Measurements from ENCODE around the gene WASHC2A.
A peak's percentile ranks its signal among the peaks of the same experiment; 100 is the strongest.
"Not testable (repeated sequence)": the region's sequence is repeated elsewhere in the genome, so short reads cannot be mapped to it uniquely, and the experiment has no call there.

The WASHC2A gene, protein sequence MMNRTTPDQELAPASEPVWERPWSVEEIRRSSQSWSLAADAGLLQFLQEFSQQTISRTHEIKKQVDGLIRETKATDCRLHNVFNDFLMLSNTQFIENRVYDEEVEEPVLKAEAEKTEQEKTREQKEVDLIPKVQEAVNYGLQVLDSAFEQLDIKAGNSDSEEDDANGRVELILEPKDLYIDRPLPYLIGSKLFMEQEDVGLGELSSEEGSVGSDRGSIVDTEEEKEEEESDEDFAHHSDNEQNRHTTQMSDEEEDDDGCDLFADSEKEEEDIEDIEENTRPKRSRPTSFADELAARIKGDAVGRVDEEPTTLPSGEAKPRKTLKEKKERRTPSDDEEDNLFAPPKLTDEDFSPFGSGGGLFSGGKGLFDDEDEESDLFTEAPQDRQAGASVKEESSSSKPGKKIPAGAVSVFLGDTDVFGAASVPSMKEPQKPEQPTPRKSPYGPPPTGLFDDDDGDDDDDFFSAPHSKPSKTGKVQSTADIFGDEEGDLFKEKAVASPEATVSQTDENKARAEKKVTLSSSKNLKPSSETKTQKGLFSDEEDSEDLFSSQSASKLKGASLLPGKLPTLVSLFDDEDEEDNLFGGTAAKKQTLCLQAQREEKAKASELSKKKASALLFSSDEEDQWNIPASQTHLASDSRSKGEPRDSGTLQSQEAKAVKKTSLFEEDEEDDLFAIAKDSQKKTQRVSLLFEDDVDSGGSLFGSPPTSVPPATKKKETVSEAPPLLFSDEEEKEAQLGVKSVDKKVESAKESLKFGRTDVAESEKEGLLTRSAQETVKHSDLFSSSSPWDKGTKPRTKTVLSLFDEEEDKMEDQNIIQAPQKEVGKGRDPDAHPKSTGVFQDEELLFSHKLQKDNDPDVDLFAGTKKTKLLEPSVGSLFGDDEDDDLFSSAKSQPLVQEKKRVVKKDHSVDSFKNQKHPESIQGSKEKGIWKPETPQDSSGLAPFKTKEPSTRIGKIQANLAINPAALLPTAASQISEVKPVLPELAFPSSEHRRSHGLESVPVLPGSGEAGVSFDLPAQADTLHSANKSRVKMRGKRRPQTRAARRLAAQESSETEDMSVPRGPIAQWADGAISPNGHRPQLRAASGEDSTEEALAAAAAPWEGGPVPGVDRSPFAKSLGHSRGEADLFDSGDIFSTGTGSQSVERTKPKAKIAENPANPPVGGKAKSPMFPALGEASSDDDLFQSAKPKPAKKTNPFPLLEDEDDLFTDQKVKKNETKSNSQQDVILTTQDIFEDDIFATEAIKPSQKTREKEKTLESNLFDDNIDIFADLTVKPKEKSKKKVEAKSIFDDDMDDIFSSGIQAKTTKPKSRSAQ (N-terminal part only)

GRCh38 chr10:50067546-50068351 lies at the start of gene WASHC2A:
Gene WASHC2A (plus strand): TSS chr10:50067954. CDS start chr10:50068006, 52 bp downstream.
- not testable (repeated sequence) for H3K4me1 ChIP-seq (ENCODE audit: control insufficient read depth, insufficient read depth, low read length); H3K36me3 ChIP-seq (ENCODE audit: control insufficient read depth in 2 of 2, insufficient read depth in 2 of 2, low read length in 2 of 2); H3K27ac ChIP-seq (ENCODE audit: low read length); H3K9me3 ChIP-seq (ENCODE audit: control insufficient read depth in 2 of 2, low read length in 2 of 2); H3K27me3 ChIP-seq (ENCODE audit: control insufficient read depth in 1 of 2, insufficient read depth in 2 of 2, low read length in 2 of 2)
- peak within 1 kb of the TSS; percentile 51 to 59 for H3K9ac ChIP-seq (ENCODE audit: low read length in 2 of 2)
- peak within 1 kb of the TSS; percentile 55 to 81 for H3K4me3 ChIP-seq (ENCODE audit: low read length in 2 of 2)

GRCh38 chr10:50019279-50019678 lies 48.5 kb upstream of the WASHC2A start:
- not testable (repeated sequence) for H3K4me1 ChIP-seq (ENCODE audit: control insufficient read depth, insufficient read depth, low read length); H3K9ac ChIP-seq (ENCODE audit: low read length in 2 of 2); H3K27ac ChIP-seq (ENCODE audit: low read length); H3K36me3 ChIP-seq (ENCODE audit: control insufficient read depth in 2 of 2, insufficient read depth in 2 of 2, low read length in 2 of 2); H3K4me3 ChIP-seq (ENCODE audit: low read length in 2 of 2); H3K9me3 ChIP-seq (ENCODE audit: control insufficient read depth in 2 of 2, low read length in 2 of 2); H3K27me3 ChIP-seq (ENCODE audit: control insufficient read depth in 1 of 2, insufficient read depth in 2 of 2, low read length in 2 of 2)

- H3K9me3 ChIP-seq (ENCODE audit: control insufficient read depth in 2 of 2, low read length in 2 of 2); H3K4me1 ChIP-seq (ENCODE audit: control insufficient read depth, insufficient read depth, low read length); H3K36me3 ChIP-seq (ENCODE audit: control insufficient read depth in 2 of 2, insufficient read depth in 2 of 2, low read length in 2 of 2); H3K27ac ChIP-seq (ENCODE audit: low read length); H3K27me3 ChIP-seq (ENCODE audit: control insufficient read depth in 1 of 2, insufficient read depth in 2 of 2, low read length in 2 of 2); H3K9ac ChIP-seq (ENCODE audit: low read length in 2 of 2); H3K4me3 ChIP-seq (ENCODE audit: low read length in 2 of 2): not testable (repeated sequence)
Measured at GRCh38 chr10:50020451-50021024, 47.2 kb upstream of the WASHC2A start.

DNA sequence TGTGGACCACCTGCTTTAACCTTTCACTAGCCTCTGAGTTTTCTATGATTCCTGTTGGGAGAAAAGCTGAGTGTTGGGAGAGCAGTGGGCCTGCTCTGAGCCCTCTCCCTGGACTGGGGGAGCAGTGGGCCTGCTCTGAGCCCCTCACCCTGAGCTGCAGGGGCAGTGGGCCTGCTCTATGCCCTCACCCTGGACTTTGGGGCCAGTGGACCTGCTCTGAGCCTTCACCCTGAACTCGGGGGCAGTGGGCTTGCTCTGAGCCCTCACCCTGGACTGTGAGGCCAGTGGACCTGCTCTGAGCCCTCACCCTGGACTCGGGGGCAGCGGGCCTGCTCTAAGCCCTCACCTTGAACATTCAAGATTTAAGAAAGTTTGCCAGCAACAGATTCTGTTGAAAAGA lies 46.1 kb upstream of the WASHC2A start:
- Histone ChIP-seq H3K27me3 (ENCODE audit: control insufficient read depth in 1 of 2, insufficient read depth in 2 of 2, low read length in 2 of 2) (peaks cover 7 to 11% of the 10 kb centered on the region in 2 donors), H3K36me3 (ENCODE audit: control insufficient read depth in 2 of 2, insufficient read depth in 2 of 2, low read length in 2 of 2) (no peaks in the 10 kb centered on the region), H3K4me1 (ENCODE audit: control insufficient read depth, insufficient read depth, low read length) (no peaks in the 10 kb centered on the region), H3K9ac (ENCODE audit: low read length in 2 of 2) (no peak overlapping the region), H3K27ac (ENCODE audit: low read length) (no peak overlapping the region), H3K4me3 (ENCODE audit: low read length in 2 of 2) (no peak overlapping the region), H3K9me3 (ENCODE audit: control insufficient read depth in 2 of 2, low read length in 2 of 2) (no peaks in the 10 kb centered on the region)

DNA sequence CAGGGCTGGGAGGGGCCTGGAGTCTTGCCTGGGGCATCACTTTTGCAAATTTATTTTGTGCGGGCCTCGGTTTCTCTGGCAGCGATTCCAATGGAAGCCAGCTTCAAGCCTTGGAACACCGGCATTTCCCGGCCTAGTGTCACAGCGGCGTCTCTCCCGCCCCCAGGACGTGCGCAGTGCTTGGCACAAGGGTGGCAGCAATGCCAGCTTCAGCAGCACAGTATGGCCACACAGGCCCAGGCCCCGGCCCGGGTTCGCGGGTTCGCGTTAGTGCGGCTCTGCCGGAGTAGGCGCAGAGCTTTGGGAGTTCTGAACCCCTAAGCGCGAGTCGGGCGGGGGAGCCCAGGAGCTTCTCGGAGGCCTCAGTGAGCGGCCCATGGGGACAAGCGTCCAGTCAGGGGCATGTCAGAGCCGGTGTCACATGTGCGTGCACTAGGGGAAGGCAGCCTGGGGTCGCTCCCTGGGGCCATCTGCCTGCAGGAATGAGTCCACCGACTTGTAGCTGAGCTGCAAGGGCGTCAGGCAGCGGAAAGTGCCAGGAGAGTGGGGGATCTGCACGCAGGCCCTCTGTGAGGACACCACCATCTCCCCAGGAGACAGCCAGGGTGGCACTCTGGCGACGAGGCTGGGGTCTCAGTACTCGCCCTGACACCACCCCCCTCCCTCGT lies 42.9 kb upstream of the WASHC2A start:
- H3K27ac ChIP-seq (ENCODE audit: low read length); H3K4me3 ChIP-seq (ENCODE audit: low read length in 2 of 2); H3K36me3 ChIP-seq (ENCODE audit: control insufficient read depth in 2 of 2, insufficient read depth in 2 of 2, low read length in 2 of 2); H3K4me1 ChIP-seq (ENCODE audit: control insufficient read depth, insufficient read depth, low read length); H3K9ac ChIP-seq (ENCODE audit: low read length in 2 of 2); H3K9me3 ChIP-seq (ENCODE audit: control insufficient read depth in 2 of 2, low read length in 2 of 2): not testable (repeated sequence)
- H3K27me3 ChIP-seq (ENCODE audit: control insufficient read depth in 1 of 2, insufficient read depth in 2 of 2, low read length in 2 of 2) = peaks cover 7 to 14% of the 10 kb centered on the region in 2 donors

DNA sequence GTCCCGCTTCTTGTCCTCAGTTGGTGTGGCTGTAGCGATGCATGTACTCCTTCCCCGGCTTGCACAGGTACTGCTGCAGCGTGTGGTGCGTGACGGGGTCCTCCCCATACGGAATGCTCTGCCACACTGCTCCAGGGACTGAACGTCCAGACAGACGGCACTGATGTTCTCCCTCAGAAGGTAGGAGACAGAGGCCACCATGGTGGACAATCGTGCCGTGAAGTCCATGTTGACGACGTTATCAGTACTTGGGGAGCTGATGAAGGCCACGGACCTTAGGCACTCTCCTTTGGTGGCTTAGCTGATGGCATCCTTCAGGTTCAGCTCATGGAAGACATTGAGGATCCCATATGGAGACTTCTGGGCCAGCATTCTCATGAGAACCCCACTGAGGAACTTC lies 42.1 kb upstream of the WASHC2A start:
- Histone ChIP-seq H3K4me1 (ENCODE audit: control insufficient read depth, insufficient read depth, low read length) (no peaks in the 10 kb centered on the region), H3K27ac (ENCODE audit: low read length) (no peak overlapping the region), H3K36me3 (ENCODE audit: control insufficient read depth in 2 of 2, insufficient read depth in 2 of 2, low read length in 2 of 2) (no peaks in the 10 kb centered on the region), H3K27me3 (ENCODE audit: control insufficient read depth in 1 of 2, insufficient read depth in 2 of 2, low read length in 2 of 2) (peaks cover 7 to 14% of the 10 kb centered on the region in 2 donors), H3K4me3 (ENCODE audit: low read length in 2 of 2) (no peak overlapping the region), H3K9ac (ENCODE audit: low read length in 2 of 2) (no peak overlapping the region), H3K9me3 (ENCODE audit: control insufficient read depth in 2 of 2, low read length in 2 of 2) (no peaks in the 10 kb centered on the region)

GRCh38 chr10:50027195-50027594 lies 40.6 kb upstream of the WASHC2A start:
- Histone ChIP-seq H3K27ac (ENCODE audit: low read length) (no peak overlapping the region), H3K36me3 (ENCODE audit: control insufficient read depth in 2 of 2, insufficient read depth in 2 of 2, low read length in 2 of 2) (no peaks in the 10 kb centered on the region), H3K4me3 (ENCODE audit: low read length in 2 of 2) (no peak overlapping the region), H3K4me1 (ENCODE audit: control insufficient read depth, insufficient read depth, low read length) (no peaks in the 10 kb centered on the region), H3K27me3 (ENCODE audit: control insufficient read depth in 1 of 2, insufficient read depth in 2 of 2, low read length in 2 of 2) (peaks cover 7 to 14% of the 10 kb centered on the region in 2 donors), H3K9ac (ENCODE audit: low read length in 2 of 2) (no peak overlapping the region), H3K9me3 (ENCODE audit: control insufficient read depth in 2 of 2, low read length in 2 of 2) (no peaks in the 10 kb centered on the region)

DNA sequence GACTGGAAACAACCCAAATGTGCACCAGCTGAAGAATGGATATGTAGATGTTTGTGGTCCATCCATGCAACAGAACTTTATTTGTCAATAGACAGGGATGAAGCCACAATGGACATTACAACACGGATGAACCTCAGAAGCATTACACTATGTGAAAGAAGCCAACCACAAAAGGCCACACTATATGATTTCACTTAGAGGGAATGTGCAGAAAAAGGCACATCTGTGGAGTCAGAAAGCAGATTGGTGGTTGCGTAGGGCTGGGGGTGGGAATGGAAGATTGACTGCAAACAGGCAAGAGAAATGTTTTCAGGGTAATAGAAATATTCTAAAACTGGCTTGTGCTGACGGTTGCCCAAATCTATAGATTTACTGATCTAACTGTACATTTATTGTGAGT lies 34.3 kb upstream of the WASHC2A start:
- H3K4me3 ChIP-seq (ENCODE audit: low read length in 2 of 2) = no peak overlapping the region
- no peak overlapping the region for H3K27ac ChIP-seq (ENCODE audit: low read length)
- no peaks in the 10 kb centered on the region for H3K36me3 ChIP-seq (ENCODE audit: control insufficient read depth in 2 of 2, insufficient read depth in 2 of 2, low read length in 2 of 2)
- no peaks in the 10 kb centered on the region for H3K27me3 ChIP-seq (ENCODE audit: control insufficient read depth in 1 of 2, insufficient read depth in 2 of 2, low read length in 2 of 2)
- no peak overlapping the region for H3K9ac ChIP-seq (ENCODE audit: low read length in 2 of 2)
- H3K4me1 ChIP-seq (ENCODE audit: control insufficient read depth, insufficient read depth, low read length) = no peaks in the 10 kb centered on the region
- H3K9me3 ChIP-seq (ENCODE audit: control insufficient read depth in 2 of 2, low read length in 2 of 2) = no peaks in the 10 kb centered on the region

DNA sequence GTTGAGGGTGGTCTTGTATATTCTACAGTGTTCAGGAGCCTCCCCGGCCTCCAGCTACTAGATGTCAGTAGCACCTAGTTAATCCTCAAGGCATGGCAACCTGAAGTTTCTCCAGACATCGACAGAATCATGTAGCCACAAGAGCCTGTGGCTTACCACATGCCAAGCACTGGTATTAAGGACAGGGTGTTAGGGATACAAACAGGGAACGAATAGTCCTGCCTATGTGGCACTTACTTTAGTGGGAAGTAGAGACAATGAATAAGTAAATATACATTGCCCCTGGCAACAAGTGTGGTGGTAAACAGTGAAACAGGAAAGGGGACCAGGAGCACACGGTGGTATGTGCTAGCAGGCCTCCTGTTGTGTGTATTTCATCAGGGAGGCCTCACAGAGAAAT lies 32.4 kb upstream of the WASHC2A start:
- H3K4me1 ChIP-seq (ENCODE audit: control insufficient read depth, insufficient read depth, low read length); H3K9me3 ChIP-seq (ENCODE audit: control insufficient read depth in 2 of 2, low read length in 2 of 2); H3K9ac ChIP-seq (ENCODE audit: low read length in 2 of 2); H3K27me3 ChIP-seq (ENCODE audit: control insufficient read depth in 1 of 2, insufficient read depth in 2 of 2, low read length in 2 of 2); H3K27ac ChIP-seq (ENCODE audit: low read length); H3K36me3 ChIP-seq (ENCODE audit: control insufficient read depth in 2 of 2, insufficient read depth in 2 of 2, low read length in 2 of 2); H3K4me3 ChIP-seq (ENCODE audit: low read length in 2 of 2): not testable (repeated sequence)
